Uterus (tissue), 4 donors: ENCODE measurements around the gene DBNL. TPM values are rescaled to one million over a fixed set of nuclear protein-coding genes. Genes with fewer than 3 reads are reported as not detected.
A peak's percentile ranks its signal among the peaks of the same experiment; 100 is the strongest.

Experiments used
- DNase-seq, 2 donors: peaks; one replicate each; pipeline ENCODE4 v3.0.0-alpha.2; 2019 to 2020
- H3K27ac ChIP-seq, 2 donors: fragments of 200-600 bp; sonication (generic); 1 replicate in 1 of 2; 2 replicates in 1 of 2; pipeline ENCODE4 v1.5.1; 2016 to 2018
- H3K27me3 ChIP-seq, 2 donors: fragments of 200-600 bp; sonication (generic); one replicate each; pipeline ENCODE4 v1.5.1; 2018 to 2019; ENCODE audit warnings: control low read depth in 1 of 2
- H3K36me3 ChIP-seq, 2 donors: fragments of 200-600 bp; sonication (generic); one replicate each; pipeline ENCODE4 v1.5.1; 2019; ENCODE audit warnings: control low read depth in 1 of 2
- H3K4me1 ChIP-seq, 2 donors: fragments of 200-600 bp; sonication (generic); one replicate each; pipeline ENCODE4 v1.5.1; 2018 to 2019; ENCODE audit warnings: control low read depth in 1 of 2
- H3K4me3 ChIP-seq, 2 donors: fragments of 200-600 bp; sonication (generic); 1 replicate in 1 of 2; 2 replicates in 1 of 2; pipeline ENCODE4 v1.5.1; 2018 to 2019; ENCODE audit warnings: mild to moderate bottlenecking in 1 of 2
- H3K9me3 ChIP-seq, 2 donors: fragments of 200-600 bp; sonication (generic); one replicate each; pipeline ENCODE4 v1.5.1; 2019; ENCODE audit warnings: control low read depth in 1 of 2
- CTCF ChIP-seq, 4 experiments: fragments of 200-600 bp in 2 of 4; fragments of 450-650 bp in 2 of 4; sonication (generic) in 2 of 4; IDR thresholded peaks; one replicate each; pipeline ENCODE4 v1.5.1; 2016 to 2019; ENCODE audit warnings: antibody characterized with exemption in 4 of 4, mild to moderate bottlenecking in 2 of 4, moderate library complexity in 1 of 4
- POLR2A ChIP-seq, 2 donors: fragments of 450-650 bp; IDR thresholded peaks; one replicate each; pipeline ENCODE4 v1.6.1; 2016; ENCODE audit warnings: antibody characterized with exemption in 2 of 2, mild to moderate bottlenecking in 1 of 2, moderate library complexity in 1 of 2
- intact Hi-C: fragments of 100-400 bp; cut with DNase I; formaldehyde crosslinking; loops from one replicate; pipeline ENCODE4 v1.15.1; 2023; ENCODE audit warnings: low total_unique reads
- total RNA-seq, 4 donors: library from RNA; depleted of rRNA in 3 of 4; stranded (reverse); fragments of >200 nt in 3 of 4; gene quantifications; one replicate each; pipeline versions ENCODE4 v1.1.0 to v1.2.4, GENCODE V29; 2014 to 2023
- donor health status: DM: yes; HTN: yes; CAD: no.

The DBNL gene
- total RNA-seq, 4 donors from 2014 or later = 71.5 to 113 (median 91.0) TPM

GRCh38 chr7:44107116-44107960 lies 62.8 kb downstream of the DBNL start:
- no peak for TF ChIP-seq CTCF (IDR thresholded peaks at IDR 0.05)
- no peak for TF ChIP-seq POLR2A (IDR thresholded peaks at IDR 0.05)
- H3K9me3 ChIP-seq = no peaks in the 10 kb centered on the region
- H3K27me3 ChIP-seq = no peaks in the 10 kb centered on the region
- no peak overlapping the region for H3K4me3 ChIP-seq
- peak overlapping the region; percentile 95 to 97 for H3K27ac ChIP-seq
- peaks cover 7 to 15% of the 10 kb centered on the region in 2 donors for H3K4me1 ChIP-seq
- no peak for DNase-seq
- H3K36me3 ChIP-seq = no peaks in the 10 kb centered on the region
- intact Hi-C loops = no loop called here

GRCh38 chr7:44107961-44108767 lies 63.7 kb downstream of the DBNL start:
- no peak overlapping the region for H3K4me3 ChIP-seq
- H3K36me3 ChIP-seq = no peaks in the 10 kb centered on the region
- no peaks in the 10 kb centered on the region for H3K9me3 ChIP-seq
- H3K27me3 ChIP-seq = no peaks in the 10 kb centered on the region
- TF ChIP-seq POLR2A (IDR thresholded peaks at IDR 0.05) = no peak
- TF ChIP-seq CTCF (IDR thresholded peaks at IDR 0.05) = no peak
- H3K27ac ChIP-seq = peak overlapping the region; percentile 95 to 97
- no peak for DNase-seq
- intact Hi-C loops = no loop called here
- H3K4me1 ChIP-seq = peaks cover 7 to 15% of the 10 kb centered on the region in 2 donors

DNA sequence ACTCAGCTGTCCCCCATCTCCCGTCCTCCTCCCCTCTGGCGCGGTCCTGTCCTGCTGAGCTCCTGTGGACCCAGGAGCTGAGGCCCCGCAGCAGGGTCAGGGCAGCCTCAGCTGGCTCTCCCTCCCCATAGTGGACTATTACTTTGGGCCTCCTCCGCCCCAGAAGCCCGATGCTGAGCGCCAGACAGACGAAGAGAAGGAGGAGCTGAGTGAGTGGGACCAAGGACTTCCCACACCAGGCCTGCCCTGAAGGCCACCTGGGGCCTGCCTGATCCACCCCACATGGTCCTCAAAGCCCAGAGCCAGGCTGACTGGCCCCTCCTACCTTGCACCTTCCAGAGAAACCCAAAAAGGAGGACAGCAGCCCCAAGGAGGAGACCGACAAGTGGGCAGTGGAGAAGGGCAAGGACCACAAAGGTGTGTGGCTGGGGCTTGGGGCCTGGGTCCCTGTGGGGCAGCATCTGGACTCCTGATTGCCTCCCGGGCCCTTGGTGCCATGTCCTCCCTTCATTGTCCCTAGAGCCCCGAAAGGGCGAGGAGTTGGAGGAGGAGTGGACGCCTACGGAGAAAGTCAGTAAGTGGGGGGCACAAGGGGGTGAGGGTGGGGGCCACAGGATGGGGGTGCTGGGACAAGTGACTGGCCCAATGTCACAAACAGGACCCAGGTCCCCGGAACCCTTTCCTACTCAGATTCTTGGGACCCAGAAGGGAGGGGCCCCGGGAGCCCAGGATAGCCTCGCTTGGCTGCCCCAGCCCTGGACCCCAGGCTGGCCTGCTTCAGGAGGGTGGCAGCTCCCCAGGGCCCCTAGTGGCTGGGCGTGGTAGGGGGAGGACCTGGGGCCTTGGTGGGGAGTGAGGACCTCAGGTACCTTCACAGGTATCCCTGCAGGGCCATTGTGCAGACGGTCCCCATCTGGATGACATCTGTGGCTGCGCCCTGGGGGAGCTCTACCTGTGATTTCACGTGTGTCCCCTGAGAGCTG lies 64.6 kb downstream of the DBNL start:
- intact Hi-C loops = no loop called here
- Histone ChIP-seq H3K9me3 (no peaks in the 10 kb centered on the region), H3K27me3 (no peaks in the 10 kb centered on the region), H3K4me1 (peaks cover 7 to 15% of the 10 kb centered on the region in 2 donors), H3K27ac (peak overlapping the region; percentile 95 to 97), H3K4me3 (no peak overlapping the region), H3K36me3 (no peaks in the 10 kb centered on the region)
- DNase-seq = no peak
- no peak for TF ChIP-seq POLR2A (IDR thresholded peaks at IDR 0.05)
- TF ChIP-seq CTCF (IDR thresholded peaks at IDR 0.05) = no peak

- no peak for TF ChIP-seq CTCF (IDR thresholded peaks at IDR 0.05)
- TF ChIP-seq POLR2A (IDR thresholded peaks at IDR 0.05) = no peak
- intact Hi-C loops = no loop called here
- Histone ChIP-seq H3K27ac (no peak overlapping the region), H3K27me3 (no peaks in the 10 kb centered on the region), H3K4me3 (no peak overlapping the region), H3K4me1 (peaks cover 7 to 15% of the 10 kb centered on the region in 2 donors), H3K36me3 (no peaks in the 10 kb centered on the region), H3K9me3 (no peaks in the 10 kb centered on the region)
- no peak for DNase-seq
Observed at GRCh38 chr7:44109991-44110390, 65.5 kb downstream of the DBNL start.
